CD8-positive, alpha-beta memory T cell (primary cell): ENCODE results near the gene CMTM7. TPM values are rescaled to one million over a fixed set of nuclear protein-coding genes. Genes with fewer than 3 reads are reported as not detected.
A peak's percentile ranks its signal among the peaks of the same experiment; 100 is the strongest.

Source experiments
- CTCF ChIA-PET: fragments of 350-600 bp; sonication (Branson Sonifier 250); formaldehyde crosslinking; loops from one replicate; lab custom pipeline; 2021; ENCODE audit warnings: antibody characterized with exemption; lab: Charles Lee
- POLR2A ChIA-PET: fragments of 350-600 bp; sonication (Branson Sonifier 250); formaldehyde crosslinking; loops from one replicate; lab custom pipeline; 2021; ENCODE audit warnings: antibody characterized with exemption; lab: Charles Lee
- DNase-seq, 5 donors: peaks; one replicate each; pipeline versions ENCODE4 v3.0.0 to v3.0.0-alpha.2; 2020 to 2022; ENCODE audit warnings: mixed read lengths in 1 of 5
- H3K27ac ChIP-seq: one replicate; pipeline ENCODE4 v1.7.0; 2013; ENCODE audit warnings: low read depth, mild to moderate bottlenecking, low read length, moderate library complexity
- H3K27me3 ChIP-seq: 2 replicates; pipeline ENCODE4 v1.7.0; 2013; ENCODE audit warnings: low read length, mild to moderate bottlenecking; ENCODE audit not compliant: insufficient read depth, poor library complexity, severe bottlenecking
- H3K36me3 ChIP-seq: 2 replicates; pipeline ENCODE4 v1.7.0; 2013; ENCODE audit warnings: mild to moderate bottlenecking, low read length, moderate library complexity; ENCODE audit not compliant: insufficient read depth
- H3K4me1 ChIP-seq: 2 replicates; pipeline ENCODE4 v1.7.0; 2013; ENCODE audit warnings: mild to moderate bottlenecking, low read length, moderate library complexity; ENCODE audit not compliant: insufficient read depth
- H3K4me3 ChIP-seq: 2 replicates; pipeline ENCODE4 v1.7.0; 2013; ENCODE audit warnings: mild to moderate bottlenecking, low read length
- H3K9me3 ChIP-seq: 2 replicates; pipeline ENCODE4 v1.7.0; 2013; ENCODE audit warnings: mild to moderate bottlenecking, low read length
- H3K27ac Mint-ChIP-seq, 8 donors: one replicate each; pipeline ENCODE4 v1.8.0; 2020 to 2021; ENCODE audit warnings: mixed read lengths in 8 of 8, mild to moderate bottlenecking in 6 of 8, inconsistent platforms in 3 of 8, moderate library complexity in 3 of 8
- H3K27me3 Mint-ChIP-seq, 2 donors: one replicate each; pipeline ENCODE4 v1.8.0; 2020 to 2021; ENCODE audit warnings: mixed read lengths in 2 of 2, mild to moderate bottlenecking in 1 of 2, moderate library complexity in 1 of 2
- H3K36me3 Mint-ChIP-seq, 3 donors: one replicate each; pipeline ENCODE4 v1.8.0; 2020 to 2021; ENCODE audit warnings: mixed read lengths in 3 of 3, inconsistent platforms in 1 of 3, mild to moderate bottlenecking in 1 of 3
- H3K4me1 Mint-ChIP-seq, 3 donors: one replicate each; pipeline ENCODE4 v1.8.0; 2020 to 2021; ENCODE audit warnings: mixed read lengths in 3 of 3, inconsistent platforms in 1 of 3, mild to moderate bottlenecking in 1 of 3
- H3K4me3 Mint-ChIP-seq, 7 donors: one replicate each; pipeline ENCODE4 v1.8.0; 2020 to 2021; ENCODE audit warnings: mixed read lengths in 7 of 7, mild to moderate bottlenecking in 6 of 7, moderate library complexity in 4 of 7, inconsistent platforms in 2 of 7
- H3K9me3 Mint-ChIP-seq, 5 donors: one replicate each; pipeline ENCODE4 v1.8.0; 2020 to 2022; ENCODE audit warnings: mixed read lengths in 5 of 5, mild to moderate bottlenecking in 3 of 5, moderate library complexity in 2 of 5, inconsistent platforms in 1 of 5
- polyA plus RNA-seq: library from polyadenylated mRNA; unstranded; fragments of 300-500 nt; fragmentation: Illumina TruSeq; gene quantifications from one replicate; pipeline ENCODE4 v1.2.3, GENCODE V29; 2021
- total RNA-seq, 2 experiments: library from RNA; stranded (reverse); gene quantifications; one replicate each; pipeline ENCODE4 v1.2.3, GENCODE V29; 2021

Gene CMTM7
- total and polyA plus RNA-seq, 3 experiments from 2014 or later: 33.5 to 113 (median 39.4) TPM

DNA sequence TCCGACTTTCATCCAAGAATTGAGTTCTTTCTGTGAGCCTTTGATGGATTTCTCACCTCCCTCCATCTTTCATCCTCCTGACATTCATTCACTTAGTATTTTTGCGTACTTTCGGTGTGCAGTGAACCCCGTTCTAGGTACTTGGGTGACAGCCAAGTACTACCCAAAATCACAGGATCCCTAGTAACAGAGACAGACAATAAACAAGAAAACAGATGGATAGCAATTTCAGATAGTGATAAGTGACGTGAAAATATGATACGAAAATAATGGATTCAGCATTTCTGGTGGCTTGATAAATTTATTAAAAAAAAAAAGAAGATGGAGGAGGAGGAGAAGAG lies 111.3 kb downstream of the CMTM7 start:
- H3K27ac Mint-ChIP-seq: peak overlapping the region; percentile 76 to 99 (median 97)
- H3K36me3 Mint-ChIP-seq: peaks cover 0 to 15% (median 3%) of the 10 kb centered on the region in 3 donors
- ChIA-PET CTCF (interaction anchor here (2.2 kb wide), 1 partner anchor 35 kb away, joined by 9 read pairs; no protein-coding TSS in a partner anchor), POLR2A (no interaction called here)
- H3K4me1 ChIP-seq: peaks cover 30% of the 10 kb centered on the region
- peak overlapping the region; percentile 70 for H3K4me3 ChIP-seq
- no peaks in the 10 kb centered on the region for H3K9me3 Mint-ChIP-seq
- H3K36me3 ChIP-seq: no peaks in the 10 kb centered on the region
- H3K27me3 Mint-ChIP-seq: peaks cover 4 to 5% of the 10 kb centered on the region in 2 donors
- peak overlapping the region; percentile 86 to 98 (median 95) for H3K4me3 Mint-ChIP-seq
- H3K4me1 Mint-ChIP-seq: peaks cover 33 to 44% (median 39%) of the 10 kb centered on the region in 3 donors
- H3K27ac ChIP-seq: peak overlapping the region; percentile 90
- no peak for DNase-seq
- H3K9me3 ChIP-seq: no peaks in the 10 kb centered on the region
- H3K27me3 ChIP-seq: no peaks in the 10 kb centered on the region

Other genes with a start within 250 kb of the CMTM7 start
- 1 to 10 TPM; 3.3 to 4.1 TPM for gene CMTM8, start 153.2 kb upstream of the CMTM7 start, total RNA-seq
- 3.3 TPM for gene CMTM8, start 153.2 kb upstream of the CMTM7 start, polyA plus RNA-seq
- 10 to 100 TPM; 91.8 to 96.2 TPM for gene CMTM6, start 111.0 kb downstream of the CMTM7 start, total RNA-seq
- 58.1 TPM for gene CMTM6, start 111.0 kb downstream of the CMTM7 start, polyA plus RNA-seq
- 10 to 100 TPM; 36.9 to 39.6 TPM for gene DYNC1LI1, start 179.0 kb downstream of the CMTM7 start, total RNA-seq
- gene DYNC1LI1, start 179.0 kb downstream of the CMTM7 start, polyA plus RNA-seq: 23.4 TPM